DOHH2 (cell line): ENCODE measurements around the gene ACAT1.
"Not testable (repeated sequence)": the region's sequence is repeated elsewhere in the genome, so short reads cannot be mapped to it uniquely, and the experiment has no call there.

Experiments used
- H3F3A ChIP-seq: fragments of 200-600 bp; sonication (generic), shearing (Covaris generic); 2 replicates; pipeline ENCODE4 v1.6.0; 2016; ENCODE audit warnings: antibody characterized with exemption, mild to moderate bottlenecking; ENCODE audit not compliant: control insufficient read depth, insufficient read depth
- H3K27ac ChIP-seq: fragments of 200-600 bp; sonication (generic); 2 replicates; pipeline ENCODE4 v1.5.1; 2014; ENCODE audit warnings: low read depth, mild to moderate bottlenecking, low read length, moderate library complexity
- H3K27me3 ChIP-seq: fragments of 200-600 bp; sonication (generic); 2 replicates; pipeline ENCODE4 v1.6.1; 2014; ENCODE audit warnings: mild to moderate bottlenecking, low read length, mixed read lengths; ENCODE audit not compliant: control insufficient read depth
- H3K36me3 ChIP-seq: fragments of 200-600 bp; sonication (generic); 2 replicates; pipeline ENCODE4 v1.6.1; 2014; ENCODE audit warnings: mild to moderate bottlenecking, low read length, moderate library complexity, mixed read lengths; ENCODE audit not compliant: control insufficient read depth
- H3K4me1 ChIP-seq: fragments of 200-600 bp; sonication (generic); 2 replicates; pipeline ENCODE4 v1.6.1; 2014; ENCODE audit warnings: mild to moderate bottlenecking, low read length, mixed read lengths; ENCODE audit not compliant: control insufficient read depth
- H3K4me2 ChIP-seq: fragments of 200-600 bp; sonication (generic); 2 replicates; pipeline ENCODE4 v1.6.0; 2014; ENCODE audit warnings: mild to moderate bottlenecking, low read length, moderate library complexity
- H3K4me3 ChIP-seq: fragments of 200-600 bp; sonication (generic); 2 replicates; pipeline ENCODE4 v1.5.1; 2014; ENCODE audit warnings: mild to moderate bottlenecking, low read length, mixed read lengths
- H3K79me2 ChIP-seq: fragments of 200-600 bp; sonication (generic); 2 replicates; pipeline ENCODE4 v1.6.1; 2014; ENCODE audit warnings: mild to moderate bottlenecking, low read length, mixed read lengths; ENCODE audit not compliant: control insufficient read depth
- H3K9me2 ChIP-seq: fragments of 200-600 bp; sonication (generic); replicated peaks from 2 replicates; pipeline ENCODE4 v1.6.1; 2014; ENCODE audit warnings: mild to moderate bottlenecking, low read length, mixed read lengths; ENCODE audit not compliant: control insufficient read depth
- H3K9me3 ChIP-seq: fragments of 200-600 bp; sonication (generic); 2 replicates; pipeline ENCODE4 v1.6.1; 2014; ENCODE audit warnings: antibody characterized with exemption, low read length, mixed read lengths; ENCODE audit not compliant: control insufficient read depth, insufficient read depth
- H4K20me1 ChIP-seq: fragments of 200-600 bp; sonication (generic); 2 replicates; pipeline ENCODE4 v1.6.0; 2014; ENCODE audit warnings: low read depth, mild to moderate bottlenecking, antibody characterized with exemption, low read length, moderate library complexity; ENCODE audit not compliant: control insufficient read depth, insufficient read depth
- EZH2phosphoT487 ChIP-seq: fragments of 200-600 bp; sonication (generic); IDR thresholded peaks from 2 replicates; pipeline ENCODE4 v1.6.1; 2017; ENCODE audit warnings: borderline replicate concordance, mild to moderate bottlenecking, antibody characterized with exemption, low read length, moderate library complexity, mixed read lengths
- TF ChIP-seq, protein P1 (sequence below): fragments of 200-600 bp; sonication (generic); IDR thresholded peaks from one replicate; pipeline ENCODE4 v1.5.1; 2014; ENCODE audit warnings: antibody characterized with exemption, mild to moderate bottlenecking, low read depth, low read length; ENCODE audit not compliant: poor library complexity, severe bottlenecking

The ACAT1 gene

DNA sequence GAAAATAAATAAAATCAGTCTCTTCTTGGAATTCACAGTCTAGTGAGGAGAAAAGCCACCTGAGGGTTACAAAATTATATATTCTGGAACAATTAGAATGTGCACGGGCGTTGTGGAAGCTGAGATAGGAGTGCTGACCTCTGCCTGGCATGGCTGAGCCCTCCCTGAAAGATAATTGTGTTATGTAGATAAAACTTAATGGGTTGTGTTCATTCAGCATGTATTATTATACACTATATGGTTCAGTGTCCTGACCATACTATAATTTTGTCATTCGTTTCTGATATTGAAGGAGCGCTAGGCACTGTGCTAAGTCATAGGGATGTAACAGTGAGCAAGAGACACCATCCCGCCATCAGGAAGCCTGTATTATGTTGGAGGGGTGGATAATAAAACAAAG lies 3.7 kb downstream of the ACAT1 start:
- H3K27ac ChIP-seq: no peak overlapping the region

DNA sequence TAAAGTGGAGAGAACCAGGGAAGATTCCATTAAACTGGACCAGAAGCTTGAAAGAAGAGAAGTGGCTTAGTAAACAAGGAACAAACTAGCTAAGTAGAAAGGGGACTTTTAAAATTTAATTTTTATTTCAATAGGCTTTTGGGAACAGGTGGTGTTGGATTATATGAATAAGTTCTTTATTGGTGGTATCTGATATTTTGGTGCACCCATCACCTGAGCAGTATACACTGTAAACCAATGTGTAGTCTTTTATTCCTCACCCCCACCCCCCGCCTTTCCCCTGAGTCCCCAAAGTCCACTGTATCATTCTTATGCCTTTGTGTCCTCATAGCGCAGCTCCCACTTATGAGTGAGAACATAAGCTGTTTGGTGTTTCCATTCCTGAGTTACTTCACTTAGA lies 7.4 kb downstream of the ACAT1 start:
- no peak overlapping the region for H3K27ac ChIP-seq
- H3K4me2 ChIP-seq: no peak overlapping the region
- H3K27me3 ChIP-seq: no peaks in the 10 kb centered on the region
- TF ChIP-seq, protein P1, sequence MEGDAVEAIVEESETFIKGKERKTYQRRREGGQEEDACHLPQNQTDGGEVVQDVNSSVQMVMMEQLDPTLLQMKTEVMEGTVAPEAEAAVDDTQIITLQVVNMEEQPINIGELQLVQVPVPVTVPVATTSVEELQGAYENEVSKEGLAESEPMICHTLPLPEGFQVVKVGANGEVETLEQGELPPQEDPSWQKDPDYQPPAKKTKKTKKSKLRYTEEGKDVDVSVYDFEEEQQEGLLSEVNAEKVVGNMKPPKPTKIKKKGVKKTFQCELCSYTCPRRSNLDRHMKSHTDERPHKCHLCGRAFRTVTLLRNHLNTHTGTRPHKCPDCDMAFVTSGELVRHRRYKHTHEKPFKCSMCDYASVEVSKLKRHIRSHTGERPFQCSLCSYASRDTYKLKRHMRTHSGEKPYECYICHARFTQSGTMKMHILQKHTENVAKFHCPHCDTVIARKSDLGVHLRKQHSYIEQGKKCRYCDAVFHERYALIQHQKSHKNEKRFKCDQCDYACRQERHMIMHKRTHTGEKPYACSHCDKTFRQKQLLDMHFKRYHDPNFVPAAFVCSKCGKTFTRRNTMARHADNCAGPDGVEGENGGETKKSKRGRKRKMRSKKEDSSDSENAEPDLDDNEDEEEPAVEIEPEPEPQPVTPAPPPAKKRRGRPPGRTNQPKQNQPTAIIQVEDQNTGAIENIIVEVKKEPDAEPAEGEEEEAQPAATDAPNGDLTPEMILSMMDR: no peak
- no peak for TF ChIP-seq EZH2phosphoT487
- H3K9me2 ChIP-seq: no peaks in the 10 kb centered on the region
- H3K79me2 ChIP-seq: peaks cover 41% of the 10 kb centered on the region
- peaks cover 14% of the 10 kb centered on the region for H3K4me1 ChIP-seq
- H3K4me3 ChIP-seq: no peak overlapping the region
- H3K9me3 ChIP-seq: no peaks in the 10 kb centered on the region
- peaks cover 3% of the 10 kb centered on the region for H3K36me3 ChIP-seq
- H4K20me1 ChIP-seq: 0 out of 2 replicates have a peak, but pooled peaks cover 2% of the 10 kb centered on the region
- H3F3A ChIP-seq: peaks cover 3% of the 10 kb centered on the region; the same call in 1 of the 2 replicates

More for the DNA sequence above, 3.7 kb downstream of the ACAT1 start:
- peaks cover 42% of the 10 kb centered on the region for H3K4me1 ChIP-seq
- H3K79me2 ChIP-seq: peaks cover 63% of the 10 kb centered on the region
- no peak overlapping the region for H3K4me3 ChIP-seq
- no peaks in the 10 kb centered on the region for H3K9me2 ChIP-seq
- no peaks in the 10 kb centered on the region for H3K9me3 ChIP-seq
- H3F3A ChIP-seq: peaks cover 3% of the 10 kb centered on the region; the same call in 1 of the 2 replicates
- H4K20me1 ChIP-seq: 0 out of 2 replicates have a peak, but pooled peaks cover 2% of the 10 kb centered on the region
- H3K36me3 ChIP-seq: 0 out of 2 replicates have a peak, but pooled peaks cover 2% of the 10 kb centered on the region
- no peak overlapping the region for H3K4me2 ChIP-seq
- H3K27me3 ChIP-seq: no peaks in the 10 kb centered on the region
- TF ChIP-seq, protein P1: no peak
- no peak for TF ChIP-seq EZH2phosphoT487

DNA sequence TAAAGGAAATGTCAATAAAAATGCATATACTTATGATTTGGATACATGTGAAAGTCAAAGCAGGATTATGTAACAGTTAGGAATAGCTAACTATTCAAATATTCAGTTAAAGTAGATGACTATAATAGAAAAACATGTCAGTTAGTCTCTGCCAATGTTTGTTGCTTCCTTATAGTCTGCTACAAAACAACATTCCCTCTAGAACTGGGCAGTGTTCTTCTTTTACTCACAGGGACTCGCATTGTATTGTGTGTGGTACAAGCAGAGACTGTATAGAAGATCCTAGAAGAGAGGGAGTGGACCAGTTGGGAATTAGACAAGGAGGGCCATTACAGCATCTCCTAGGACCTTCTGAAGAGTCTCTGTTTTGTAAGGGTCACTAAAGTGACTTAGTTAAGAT lies 10.6 kb downstream of the ACAT1 start:
- H3K4me2 ChIP-seq: no peak overlapping the region
- peaks cover 15% of the 10 kb centered on the region for H3K79me2 ChIP-seq
- peaks cover 10% of the 10 kb centered on the region for H3F3A ChIP-seq
- no peak overlapping the region for H3K4me3 ChIP-seq
- H3K4me1 ChIP-seq: no peaks in the 10 kb centered on the region
- no peaks in the 10 kb centered on the region for H3K9me3 ChIP-seq
- H3K27me3 ChIP-seq: no peaks in the 10 kb centered on the region
- H3K27ac ChIP-seq: no peak overlapping the region
- TF ChIP-seq, protein P1: no peak
- TF ChIP-seq EZH2phosphoT487: no peak
- H4K20me1 ChIP-seq: 0 out of 2 replicates have a peak, but pooled peaks cover 3% of the 10 kb centered on the region
- H3K9me2 ChIP-seq: no peaks in the 10 kb centered on the region
- peaks cover 22% of the 10 kb centered on the region for H3K36me3 ChIP-seq

DNA sequence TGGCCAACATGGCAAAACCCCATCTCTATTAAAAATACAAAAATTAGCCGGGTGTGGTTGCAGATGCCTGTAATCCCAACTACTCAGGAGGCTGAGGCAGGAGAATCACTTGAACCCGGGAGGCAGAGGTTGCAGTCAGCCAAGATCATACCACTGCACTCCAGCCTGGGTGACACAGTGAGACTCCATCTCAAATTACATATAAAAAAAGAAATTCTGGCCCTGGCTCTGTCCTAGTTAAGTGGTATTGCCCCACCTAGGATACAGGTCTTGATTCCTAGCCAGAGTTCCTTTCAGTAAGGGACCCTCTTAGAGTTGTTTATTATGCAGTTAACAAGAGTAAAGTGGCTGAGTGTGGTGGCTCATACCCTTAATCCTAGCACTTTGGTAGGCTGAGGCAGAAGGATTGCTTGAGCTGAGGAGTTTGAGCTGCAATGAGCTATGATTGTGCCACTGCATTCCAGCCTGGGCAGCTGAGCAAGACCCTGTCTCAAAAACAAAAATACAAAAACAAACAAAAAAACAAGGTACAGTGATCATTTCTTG lies 11.7 kb downstream of the ACAT1 start:
- H3K79me2 ChIP-seq, H3K27me3 ChIP-seq, H3K4me1 ChIP-seq, H3K9me3 ChIP-seq, H3K4me2 ChIP-seq, H4K20me1 ChIP-seq, H3K9me2 ChIP-seq, H3K4me3 ChIP-seq, H3K27ac ChIP-seq: not testable (repeated sequence)
- Histone ChIP-seq H3K36me3 (peaks cover 26% of the 10 kb centered on the region), H3F3A (peaks cover 15% of the 10 kb centered on the region)
